Stomach (tissue), 9 donors: ENCODE results near the gene SCTR. TPM values are rescaled to one million over a fixed set of nuclear protein-coding genes. Genes with fewer than 3 reads are reported as not detected.

Source experiments
- DNase-seq, 2 donors: peaks; one replicate each; pipeline versions ENCODE4 v3.0.0 to v3.0.0-alpha.2; 2013 to 2019
- H3K27ac ChIP-seq, 5 donors: fragments of 200-600 bp in 4 of 5; sonication (generic) in 4 of 5; one replicate each; pipeline ENCODE4 v1.5.1; 2013 to 2019; ENCODE audit warnings: mild to moderate bottlenecking in 1 of 5, moderate library complexity in 1 of 5
- H3K27me3 ChIP-seq, 3 donors: fragments of 200-600 bp; sonication (generic); one replicate each; pipeline ENCODE4 v1.5.1; 2017 to 2019; ENCODE audit warnings: mixed run types in 1 of 3
- H3K36me3 ChIP-seq, 4 donors: fragments of 200-600 bp; sonication (generic); 1 replicate in 3 of 4; 2 replicates in 1 of 4; pipeline ENCODE4 v1.5.1; 2016 to 2019
- H3K4me1 ChIP-seq, 4 donors: fragments of 200-600 bp; sonication (generic); one replicate each; pipeline ENCODE4 v1.5.1; 2016 to 2019
- H3K4me3 ChIP-seq, 4 donors: fragments of 200-600 bp; sonication (generic) in 3 of 4; one replicate each; pipeline ENCODE4 v1.5.1; 2016 to 2019; ENCODE audit warnings: mild to moderate bottlenecking in 1 of 4
- H3K9me3 ChIP-seq, 4 donors: fragments of 200-600 bp; sonication (generic); one replicate each; pipeline ENCODE4 v1.5.1; 2016 to 2019
- CTCF ChIP-seq, 7 experiments: fragments of 450-650 bp in 4 of 7; fragments of 200-600 bp in 3 of 7; sonication (generic) in 3 of 7; IDR thresholded peaks; one replicate each; pipeline ENCODE4 v1.5.1; 2016 to 2019; ENCODE audit warnings: antibody characterized with exemption in 7 of 7, control low read depth in 2 of 7, mild to moderate bottlenecking in 1 of 7
- EP300 ChIP-seq: sonication (generic); formaldehyde crosslinking; IDR thresholded peaks from one replicate; pipeline ENCODE4 v1.6.1; 2017; ENCODE audit warnings: antibody characterized with exemption
- POLR2A ChIP-seq, 4 donors: fragments of 450-650 bp; IDR thresholded peaks; one replicate each; pipeline ENCODE4 v1.6.1; 2016; ENCODE audit warnings: antibody characterized with exemption in 4 of 4, control low read depth in 2 of 4, mild to moderate bottlenecking in 1 of 4, moderate library complexity in 1 of 4
- POLR2AphosphoS5 ChIP-seq, 3 donors: sonication (generic); formaldehyde crosslinking; IDR thresholded peaks; one replicate each; pipeline ENCODE4 v1.6.1; 2016; ENCODE audit warnings: antibody characterized with exemption in 3 of 3
- WGBS, 5 donors: extraction: QIAGEN DNeasy Blood & Tissue Kit in 3 of 5; methylation state at CpG; one replicate each; pipeline versions ENCODE4 v1.1.5 to v1.1.7; 2013 to 2018; 5-methylcytosine and 5-hydroxymethylcytosine counted together
- intact Hi-C: fragments of 100-400 bp; cut with DNase I; formaldehyde crosslinking; loops from one replicate; pipeline ENCODE4 v1.15.1; 2023; ENCODE audit warnings: low total_unique reads
- polyA plus RNA-seq, 3 donors: library from polyadenylated mRNA; stranded (reverse); fragments of 200-250 nt; gene quantifications; one replicate each; pipeline ENCODE4 v1.2.3, GENCODE V29; 2013
- total RNA-seq, 5 donors: library from RNA; depleted of rRNA; stranded (reverse); fragments of >200 nt; gene quantifications; one replicate each; pipeline versions ENCODE4 v1.1.0 to v1.2.3, GENCODE V29; 2014 to 2016
- donor health status: healthy with polysubstance abuse.
- donor health status: Bipolar disorder and iron deficiency.
- donor health status: healthy.

Gene SCTR
- total and polyA plus RNA-seq, 8 donors, result 0.18 to 8.6 (median 4.1) TPM; not detected in 2

- no peak for TF ChIP-seq POLR2AphosphoS5 (IDR thresholded peaks at IDR 0.05)
- TF ChIP-seq CTCF (IDR thresholded peaks at IDR 0.05), result no peak
- TF ChIP-seq EP300, result no peak
- H3K27me3 ChIP-seq, result no peaks in the 10 kb centered on the region
- H3K27ac ChIP-seq, result no peak overlapping the region
- DNase-seq, result no peak
- no peak overlapping the region for H3K4me3 ChIP-seq
- H3K36me3 ChIP-seq, result no peaks in the 10 kb centered on the region
- 81 to 93% (median 89%) methylated on average over 5 of the region's 5 CpGs for WGBS, 5 donors
- peaks cover 20 to 53% (median 29%) of the 10 kb centered on the region in 4 donors for H3K4me1 ChIP-seq
- no peaks in the 10 kb centered on the region for H3K9me3 ChIP-seq
- intact Hi-C loops, result no loop called here
Measured at GRCh38 chr2:119480184-119480583, 44.1 kb downstream of the SCTR start.

- Histone ChIP-seq H3K4me3 (no peak overlapping the region), H3K27ac (no peak overlapping the region), H3K36me3 (no peaks in the 10 kb centered on the region), H3K9me3 (no peaks in the 10 kb centered on the region), H3K4me1 (peaks cover 16 to 47% (median 27%) of the 10 kb centered on the region in 4 donors), H3K27me3 (no peaks in the 10 kb centered on the region)
- WGBS, 5 donors, result 80 to 95% (median 88%) methylated on average over 2 to 3 of the region's 3 CpGs
- intact Hi-C loops, result loop anchor here (5.0 kb wide), 1 partner anchor 72 kb away; no protein-coding TSS in a partner anchor
- TF ChIP-seq POLR2AphosphoS5 (IDR thresholded peaks at IDR 0.05) (no peak), EP300 (no peak), CTCF (IDR thresholded peaks at IDR 0.05) (no peak), POLR2A (IDR thresholded peaks at IDR 0.05) (no peak)
- DNase-seq, result peak in 1 of 2 donors; percentile 4
Measured at GRCh38 chr2:119478978-119479295, 45.3 kb downstream of the SCTR start.

DNA sequence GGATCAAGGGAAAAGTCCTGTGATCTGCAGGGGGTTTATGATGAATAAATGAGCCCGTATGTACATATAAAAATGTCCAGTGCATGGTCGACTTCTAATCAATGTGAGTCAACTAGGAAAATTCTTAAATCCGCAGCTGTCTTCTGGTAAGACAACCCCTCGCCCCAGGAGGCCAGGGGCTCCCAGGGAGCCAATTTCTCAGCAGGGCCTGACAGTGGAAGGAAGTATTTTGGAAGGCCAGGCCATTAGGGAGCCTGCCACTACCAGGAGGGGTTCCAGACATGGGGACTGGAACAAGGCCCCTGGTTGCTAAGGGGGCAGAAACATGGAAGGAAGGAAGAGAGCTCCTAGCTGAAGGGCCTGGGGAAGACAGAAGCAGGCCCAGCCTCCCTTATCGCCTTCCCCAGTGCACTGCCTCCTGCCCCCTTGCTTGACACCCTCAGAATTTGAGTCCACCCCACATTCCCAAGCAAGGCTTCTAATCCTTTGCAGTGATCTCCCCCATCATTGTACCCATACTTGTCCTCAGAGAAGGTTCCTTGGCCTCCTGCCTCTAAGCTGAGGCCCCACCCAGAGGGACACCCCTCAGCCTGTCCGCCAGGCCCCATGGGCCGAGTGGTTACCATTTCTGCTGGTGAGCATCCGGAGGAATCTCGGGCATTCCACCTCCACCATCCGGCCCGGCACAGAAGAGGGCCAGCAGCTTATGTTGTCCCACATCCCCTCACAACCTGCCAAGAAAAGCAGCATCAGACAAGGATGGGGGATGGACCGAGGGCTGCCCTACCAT is 45.9 kb downstream of the SCTR start:
- intact Hi-C loops, result loop anchor here (5.0 kb wide), 1 partner anchor 71 kb away; no protein-coding TSS in a partner anchor

DNA sequence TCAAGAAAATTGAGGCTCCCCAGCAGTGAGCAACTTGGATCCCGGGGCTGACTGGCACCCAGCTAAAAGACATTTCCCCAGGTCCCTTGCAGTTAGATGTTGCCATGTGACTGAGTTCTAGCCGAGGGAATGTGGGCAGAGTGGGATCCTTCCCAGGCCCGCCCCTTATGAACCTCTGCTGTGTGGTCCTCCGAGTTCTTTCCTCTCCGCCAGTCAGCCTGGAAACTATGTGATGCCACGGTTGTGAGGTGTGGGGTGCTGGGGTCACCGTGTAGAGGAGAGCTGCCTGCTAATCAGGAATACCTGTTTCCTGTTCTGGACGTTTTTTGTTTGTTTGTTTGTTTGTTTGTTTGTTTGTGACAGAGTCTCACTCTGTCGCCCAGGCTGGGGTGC is 47.2 kb downstream of the SCTR start:
- H3K27me3 ChIP-seq, result no peaks in the 10 kb centered on the region
- no peak overlapping the region for H3K4me3 ChIP-seq
- no peaks in the 10 kb centered on the region for H3K9me3 ChIP-seq
- peak in 1 of 2 donors; percentile 15 for DNase-seq
- H3K27ac ChIP-seq, result no peak overlapping the region
- 72 to 76% (median 75%) methylated on average over 9 of the region's 9 CpGs for WGBS, 5 donors
- H3K36me3 ChIP-seq, result no peaks in the 10 kb centered on the region
- peaks cover 10 to 29% (median 18%) of the 10 kb centered on the region in 4 donors for H3K4me1 ChIP-seq
- TF ChIP-seq EP300, result no peak
- intact Hi-C loops, result loop anchor here (5.0 kb wide), 1 partner anchor 70 kb away; no protein-coding TSS in a partner anchor

More for the DNA sequence above, 45.9 kb downstream of the SCTR start:
- H3K27me3 ChIP-seq, result no peaks in the 10 kb centered on the region
- no peak overlapping the region for H3K27ac ChIP-seq
- H3K9me3 ChIP-seq, result no peaks in the 10 kb centered on the region
- H3K4me3 ChIP-seq, result no peak overlapping the region
- TF ChIP-seq CTCF (IDR thresholded peaks at IDR 0.05) (no peak), EP300 (no peak), POLR2A (IDR thresholded peaks at IDR 0.05) (no peak), POLR2AphosphoS5 (IDR thresholded peaks at IDR 0.05) (no peak)
- peaks cover 16 to 42% (median 27%) of the 10 kb centered on the region in 4 donors for H3K4me1 ChIP-seq
- DNase-seq, result peak in 1 of 2 donors; percentile 20
- 76 to 93% (median 90%) methylated on average over 7 to 12 of the region's 12 CpGs for WGBS, 5 donors
- no peaks in the 10 kb centered on the region for H3K36me3 ChIP-seq
